GM18867 (cell line): Measurements from ENCODE around the gene ATPAF1.
"Not testable (repeated sequence)": the region's sequence is repeated elsewhere in the genome, so short reads cannot be mapped to it uniquely, and the experiment has no call there.

Experiments used
- ATAC-seq: cut with Tn5 transposase; IDR thresholded peaks from one replicate; pipeline ENCODE4 v1.9.1; 2021; ENCODE audit warnings: mild to moderate bottlenecking, moderate library complexity; ENCODE audit not compliant: unreplicated experiment

Gene ATPAF1

DNA sequence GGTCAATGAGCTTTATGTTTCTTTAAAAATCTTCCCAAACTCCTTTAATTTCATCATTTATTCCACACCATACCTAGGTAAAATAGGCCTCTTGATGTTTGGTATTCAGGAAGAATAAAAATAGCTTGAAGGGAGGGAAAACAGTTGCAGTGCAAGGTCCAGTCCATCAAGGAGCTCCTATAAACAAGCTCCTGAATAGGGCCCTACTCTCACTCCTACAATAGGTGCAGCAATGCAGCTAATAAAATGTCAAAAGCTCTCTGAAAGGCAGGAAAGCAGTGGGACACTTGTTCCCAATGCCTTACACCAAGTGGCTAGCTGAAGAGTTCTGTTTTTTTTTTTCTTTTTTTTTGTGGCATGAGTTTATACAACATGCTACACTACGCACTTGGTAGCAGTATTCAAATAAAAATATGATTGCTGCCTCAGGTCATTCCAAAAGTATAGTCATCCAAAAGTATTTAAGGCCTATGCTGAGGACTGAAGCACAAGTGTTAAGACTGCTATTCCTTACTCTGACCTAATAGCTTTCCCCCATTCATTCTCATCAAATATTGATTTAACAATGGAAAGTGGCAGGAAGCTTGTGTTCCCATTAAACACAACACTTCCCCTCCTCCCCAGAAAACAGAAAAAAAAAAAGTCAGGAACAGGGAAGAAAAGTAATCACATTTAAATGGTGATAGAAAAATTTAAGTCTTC, 13.3 kb upstream of the ATPAF1 start:
- ATAC-seq, result no peak

DNA sequence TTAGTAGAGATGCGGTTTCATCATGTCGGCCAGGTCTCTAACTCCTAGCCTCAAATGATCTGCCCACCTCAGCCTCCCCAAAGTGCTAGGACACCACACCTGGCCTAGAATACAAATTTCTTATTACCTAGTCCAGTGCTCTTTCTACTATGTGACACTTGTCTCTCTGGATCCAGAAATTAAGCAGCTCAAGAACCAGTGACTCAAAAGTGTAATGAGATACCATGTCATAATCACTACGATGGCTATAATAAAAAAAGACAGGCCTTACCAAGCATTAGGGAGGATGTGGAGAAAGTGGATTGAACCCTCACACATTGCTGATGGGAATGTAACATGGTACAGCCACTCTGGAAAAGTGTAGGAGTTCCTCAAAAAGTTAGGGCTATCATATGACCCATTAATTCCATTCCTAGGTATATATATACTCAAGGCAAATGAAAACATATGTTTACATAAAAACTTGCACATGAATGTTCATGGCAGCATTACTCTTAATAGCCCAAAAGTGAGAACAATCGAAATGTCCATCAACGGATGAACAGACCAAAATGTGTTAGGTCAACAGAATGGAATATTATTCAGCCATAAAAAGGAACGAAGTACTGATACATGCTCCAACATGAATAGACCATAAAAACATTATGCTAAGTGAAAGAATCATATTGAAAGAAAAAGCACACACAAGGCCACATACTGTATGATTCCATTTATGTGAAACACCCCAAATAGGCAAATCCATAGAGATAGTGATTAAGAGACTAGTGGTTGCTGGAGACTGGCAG, 11.8 kb upstream of the ATPAF1 start:
- no peak for ATAC-seq

DNA sequence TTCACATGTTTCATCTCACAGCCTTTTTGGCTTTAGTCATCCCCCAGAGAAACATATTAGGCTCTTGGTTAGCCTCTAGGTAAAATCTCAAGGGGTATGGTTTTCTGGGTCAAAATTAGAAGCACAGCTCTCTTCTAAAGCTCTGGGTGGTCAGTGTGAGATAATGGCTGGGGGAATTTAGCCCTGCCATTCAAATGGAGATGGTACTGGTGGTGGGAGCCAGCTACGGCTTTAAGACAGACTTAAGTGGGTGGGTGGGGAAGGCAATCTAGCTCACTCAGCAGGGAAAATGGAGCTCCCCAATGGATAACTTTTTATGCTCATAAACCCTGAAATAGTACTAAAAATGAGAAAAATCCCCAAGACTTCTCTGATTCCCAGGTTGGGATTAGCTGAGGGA, 9.2 kb upstream of the ATPAF1 start:
- no peak for ATAC-seq

DNA sequence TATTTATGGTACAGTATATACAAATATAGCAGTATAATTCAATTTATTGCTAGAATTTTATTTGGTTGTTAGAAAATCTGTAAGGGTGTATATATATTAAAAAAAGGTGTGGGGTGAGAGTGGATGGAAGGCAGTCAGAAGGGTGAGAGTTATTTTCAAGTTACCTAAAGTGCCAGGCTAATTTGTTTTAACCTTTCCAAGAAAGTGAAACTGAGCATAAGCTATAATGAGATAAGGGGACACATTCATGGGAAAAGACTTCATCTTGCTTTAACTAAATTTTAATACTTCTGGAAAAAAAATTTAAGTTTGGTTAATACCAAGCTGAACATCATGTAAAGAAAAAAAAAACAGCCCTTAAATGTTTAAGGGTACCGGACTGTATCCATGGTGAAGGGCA, 8.4 kb upstream of the ATPAF1 start:
- ATAC-seq, result no peak

DNA sequence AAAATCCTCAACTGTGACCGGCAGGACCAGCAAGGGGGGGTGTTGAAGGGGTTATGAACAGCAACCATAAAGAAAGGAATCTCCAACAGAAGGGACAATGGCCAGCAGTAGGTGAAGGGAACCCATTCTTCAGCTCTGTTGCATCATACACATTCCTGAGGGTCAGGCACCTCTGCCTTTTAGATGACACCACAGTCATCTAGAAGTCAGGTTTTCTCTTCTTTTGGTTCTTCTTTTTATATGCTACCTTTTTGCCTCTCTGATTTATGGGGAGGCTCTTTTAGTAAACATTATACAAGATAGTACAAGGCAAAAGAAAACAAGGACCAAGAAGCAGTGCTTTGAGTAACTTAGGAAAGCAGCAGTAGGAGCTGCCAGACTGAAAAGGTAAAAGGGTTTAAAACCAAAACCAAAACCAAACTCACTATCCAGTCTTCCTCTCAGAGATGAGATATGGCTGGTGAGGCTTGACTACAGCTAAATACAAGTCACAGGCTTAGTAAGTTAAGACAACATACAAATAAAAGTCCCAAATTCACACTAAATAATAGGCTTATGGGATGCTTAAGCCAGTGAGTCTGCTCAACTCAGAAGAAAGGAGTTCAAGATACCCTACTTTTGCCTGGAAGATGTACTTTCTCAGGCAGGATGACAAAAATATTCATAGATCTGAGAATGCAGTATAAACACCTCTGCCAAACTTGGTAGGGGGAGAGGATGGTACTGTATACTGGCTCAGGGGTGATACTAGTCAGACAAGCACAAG, 7.6 kb upstream of the ATPAF1 start:
- peak; percentile 80 for ATAC-seq

DNA sequence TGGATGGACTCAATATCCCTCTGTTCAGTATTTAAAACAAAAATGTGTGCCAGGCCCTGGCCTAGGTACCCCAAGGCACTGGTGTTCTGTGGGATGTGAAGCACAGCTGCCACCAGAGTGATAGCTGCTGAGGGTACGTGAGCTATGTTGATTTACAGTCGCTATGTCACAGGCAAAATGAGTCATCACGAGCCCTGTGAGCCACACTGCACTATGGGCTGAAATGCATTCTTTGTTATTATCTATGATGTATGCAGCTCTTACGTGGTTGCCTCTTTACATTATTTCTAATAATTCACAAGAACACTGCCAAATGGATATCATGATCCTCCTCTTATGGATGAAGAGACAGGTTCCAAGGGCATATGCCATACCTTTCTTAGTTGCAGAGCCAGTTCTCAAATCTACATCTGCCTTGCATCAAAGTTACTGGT, 5.6 kb upstream of the ATPAF1 start:
- ATAC-seq, result no peak

DNA sequence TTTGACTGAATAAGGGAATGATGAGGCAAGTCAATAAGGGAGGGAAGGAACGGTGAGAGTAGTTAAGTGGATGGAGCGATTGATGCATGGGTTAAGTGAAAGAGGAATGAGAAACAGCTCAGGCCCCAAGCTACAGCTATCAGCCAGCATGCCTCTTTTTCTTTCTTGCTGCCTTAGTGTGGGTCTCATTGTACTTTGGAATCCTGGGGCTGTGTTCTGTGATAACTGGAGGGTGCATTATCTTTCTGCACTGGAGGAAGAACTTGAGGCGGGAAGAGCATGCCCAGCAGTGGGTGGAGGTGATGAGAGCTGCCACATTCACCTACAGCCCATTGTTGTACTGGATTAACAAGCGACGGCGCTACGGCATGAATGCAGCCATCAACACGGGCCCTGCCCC, 4.5 kb upstream of the ATPAF1 start:
- no peak for ATAC-seq

DNA sequence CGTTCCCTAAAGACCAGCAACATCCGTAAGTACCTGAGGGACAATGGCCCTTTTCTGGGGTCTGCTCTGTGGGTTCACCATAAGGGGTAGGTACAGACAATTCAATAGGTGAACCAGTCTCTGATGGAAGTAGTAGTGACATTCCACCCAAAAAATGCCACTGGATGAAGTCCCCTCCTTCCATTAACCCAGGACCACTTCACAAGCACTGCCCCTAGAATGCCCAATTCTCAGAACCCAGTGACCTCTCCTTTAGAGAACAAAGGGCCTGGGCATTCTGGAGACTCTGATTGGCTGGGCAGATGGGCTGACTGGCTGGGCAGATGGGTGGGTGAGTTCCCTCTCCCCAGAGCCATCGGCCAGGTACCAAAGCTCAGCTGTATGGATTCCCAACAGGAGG, 3.4 kb upstream of the ATPAF1 start, which contains the start of gene TEX38:
Gene TEX38 (plus strand): TSS at position 301 of the 400 bp plus-strand sequence. CDS start 81 bp downstream, at position 382.
- ATAC-seq, result no peak

DNA sequence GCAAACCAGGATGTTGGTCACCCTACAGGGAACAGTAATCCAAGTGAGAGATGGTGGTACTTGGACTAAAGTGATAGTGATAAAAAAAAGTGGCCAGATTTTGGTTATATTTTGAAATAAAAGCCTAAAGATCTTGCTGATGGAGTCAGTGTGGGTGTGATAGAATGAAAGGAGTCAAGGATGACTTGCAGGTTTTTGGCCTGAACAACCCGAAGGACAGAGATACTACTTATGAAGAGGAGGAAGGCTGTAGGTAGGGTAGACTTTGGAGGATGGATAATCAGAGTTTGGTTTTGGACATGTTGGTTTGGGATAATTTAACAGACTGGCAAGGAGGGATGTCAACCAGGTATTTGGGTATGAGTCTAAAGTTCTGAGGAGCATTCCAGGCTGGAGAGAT, 2.0 kb upstream of the ATPAF1 start:
- no peak for ATAC-seq

DNA sequence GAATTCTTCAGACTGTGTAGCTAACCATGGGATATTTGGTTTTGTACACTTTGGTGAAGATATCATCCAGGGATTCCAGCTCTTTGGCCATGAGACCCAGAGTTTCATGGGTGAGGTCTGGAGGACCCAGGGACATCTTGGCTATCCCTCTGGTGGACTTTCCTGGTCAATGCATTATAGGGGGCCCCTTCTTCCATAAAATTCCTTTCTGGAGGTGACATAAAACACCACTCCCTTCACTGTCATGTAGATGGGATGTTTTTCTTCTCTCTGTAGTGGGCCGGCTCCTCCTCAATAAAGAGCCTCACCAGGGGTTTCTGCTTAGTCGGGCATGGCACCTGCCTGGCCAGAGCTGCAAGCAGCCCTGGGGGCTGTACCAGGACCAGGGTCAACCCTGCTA, 2.2 kb downstream of the ATPAF1 start:
- no peak for ATAC-seq

DNA sequence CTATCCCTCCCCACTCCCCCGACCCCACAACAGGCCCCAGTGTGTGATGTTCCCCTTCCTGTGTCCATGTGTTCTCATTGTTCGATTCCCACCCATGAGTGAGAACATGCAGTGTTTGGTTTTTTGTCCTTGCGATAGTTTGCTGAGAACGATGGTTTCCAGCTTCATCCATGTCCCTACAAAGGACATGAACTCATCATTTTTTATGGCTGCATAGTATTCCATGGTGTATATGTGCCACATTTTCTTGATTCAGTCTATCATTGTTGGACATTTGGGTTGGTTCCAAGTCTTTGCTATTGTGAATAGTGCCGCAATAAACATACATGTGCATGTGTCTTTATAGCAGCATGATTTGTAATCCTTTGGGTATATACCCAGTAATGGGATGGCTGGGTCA, 5.2 kb downstream of the ATPAF1 start:
- ATAC-seq, result not testable (repeated sequence)

DNA sequence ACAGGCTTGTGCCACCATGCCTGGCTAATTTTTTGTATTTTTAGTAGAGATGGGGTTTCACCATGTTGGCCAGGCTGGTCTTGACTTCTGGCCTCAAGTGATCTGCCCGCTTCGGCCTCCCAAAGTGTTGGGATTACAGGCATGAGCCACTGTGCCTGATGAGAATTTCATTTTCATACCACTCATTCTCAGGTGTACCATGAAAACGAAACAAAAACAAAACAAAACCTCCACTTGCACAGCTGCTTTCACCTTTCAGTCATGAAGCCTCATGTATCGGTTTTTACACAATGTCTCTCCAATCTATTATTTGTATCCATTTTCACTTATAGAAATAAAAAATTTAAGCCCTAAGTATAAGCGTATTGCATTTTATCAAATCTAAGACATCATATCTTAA, 8.0 kb downstream of the ATPAF1 start:
- ATAC-seq, result peak; percentile 87

DNA sequence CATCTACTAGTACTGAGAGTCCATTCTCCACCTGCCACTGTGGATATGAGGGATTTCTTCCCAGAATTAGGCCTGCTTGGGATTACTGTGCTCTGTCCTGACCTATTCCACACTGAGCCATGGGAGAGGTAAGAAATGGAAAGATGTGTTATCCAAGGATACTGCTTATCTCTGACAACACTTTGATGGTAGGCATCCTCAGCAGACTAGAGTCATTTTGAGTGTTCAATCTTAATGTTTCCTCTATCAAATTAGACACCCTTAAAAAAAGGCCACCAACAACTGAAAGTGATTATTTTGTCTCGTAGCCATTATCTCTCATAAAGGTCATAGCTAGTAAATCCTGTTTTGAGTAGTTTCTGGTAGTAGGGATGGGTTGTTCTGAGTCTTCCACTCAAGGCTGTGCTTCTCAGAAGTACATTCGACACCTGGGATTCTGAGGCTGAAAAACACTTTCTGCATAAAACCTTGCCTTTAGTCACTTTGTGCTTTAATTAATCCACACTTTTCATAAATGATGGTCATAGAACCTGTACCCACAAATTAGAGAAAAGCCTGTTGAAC, 8.8 kb downstream of the ATPAF1 start:
- ATAC-seq, result no peak

DNA sequence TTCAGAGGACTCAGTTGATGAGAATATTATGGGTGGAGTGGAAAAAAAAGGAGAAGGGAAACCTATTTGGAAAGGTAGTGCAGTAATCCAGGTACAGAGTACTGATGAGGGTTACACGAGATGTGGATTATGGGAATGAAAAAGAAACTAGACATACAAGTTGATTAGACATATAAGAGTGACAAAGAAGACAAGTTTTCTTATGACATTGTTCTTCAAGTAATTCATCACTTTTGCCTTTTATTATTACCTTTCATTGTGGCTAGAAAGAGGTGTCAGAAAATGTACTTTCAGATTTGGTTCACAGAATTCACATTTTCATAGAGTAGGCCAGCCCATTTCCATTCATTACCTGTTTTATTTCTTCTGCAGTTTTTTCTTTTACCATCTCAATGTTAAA, 10.4 kb downstream of the ATPAF1 start:
- no peak for ATAC-seq

DNA sequence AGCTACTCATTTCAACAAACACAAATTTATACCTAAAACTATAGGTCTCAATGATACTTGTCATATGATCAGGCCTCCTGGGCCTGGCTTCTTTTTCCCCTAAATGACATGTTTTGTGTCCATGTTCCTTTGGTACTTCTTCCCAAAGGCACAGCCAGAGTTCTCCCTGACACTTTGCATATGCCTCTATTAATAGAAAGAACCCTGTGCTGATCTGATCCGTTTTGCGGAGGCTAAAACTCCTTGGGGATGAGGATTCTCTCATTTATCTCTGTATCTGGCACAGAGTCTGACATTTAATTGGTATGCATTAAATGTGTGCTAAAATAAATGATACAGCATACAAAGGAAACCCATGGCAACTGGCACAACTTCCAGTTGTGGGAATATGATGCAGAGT, 11.5 kb downstream of the ATPAF1 start:
- no peak for ATAC-seq

DNA sequence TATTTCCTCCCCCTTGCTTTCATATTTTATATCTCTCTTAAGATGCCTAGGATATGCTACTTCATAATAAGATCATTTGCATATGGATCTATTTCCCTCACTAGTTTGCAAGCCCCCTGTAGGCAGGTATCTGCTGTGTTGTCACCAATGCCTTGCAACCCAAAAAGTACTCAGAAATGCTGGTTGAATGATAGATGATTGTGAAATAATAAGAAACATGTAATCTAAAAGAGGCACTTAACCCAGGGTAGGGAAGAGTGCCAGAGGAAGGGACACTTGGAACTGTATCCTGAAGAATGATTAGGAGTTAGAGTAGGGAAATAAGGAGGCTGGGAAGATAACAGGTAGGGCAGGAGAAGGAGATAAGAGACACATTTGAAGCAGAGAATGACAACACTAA, 12.3 kb downstream of the ATPAF1 start:
- ATAC-seq, result no peak

DNA sequence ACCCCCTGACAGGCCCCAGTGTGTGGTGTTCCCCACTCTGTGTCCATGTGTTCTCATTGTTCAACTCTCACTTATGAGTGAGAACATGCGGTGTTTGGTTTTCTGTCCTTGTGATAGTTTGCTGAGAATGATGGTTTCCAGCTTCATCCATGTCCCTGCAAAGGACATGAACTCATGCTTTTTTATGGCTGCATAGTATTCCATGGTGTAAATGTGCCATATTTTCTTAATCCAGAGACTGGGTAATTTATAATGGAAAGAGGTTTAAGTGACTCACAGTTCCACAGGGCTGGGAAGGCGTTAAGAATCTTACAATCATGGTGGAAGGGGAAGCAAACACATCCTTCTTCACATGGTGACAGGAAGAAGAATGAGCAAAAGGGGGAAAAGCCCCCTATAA, 13.5 kb downstream of the ATPAF1 start:
- ATAC-seq, result not testable (repeated sequence)

DNA sequence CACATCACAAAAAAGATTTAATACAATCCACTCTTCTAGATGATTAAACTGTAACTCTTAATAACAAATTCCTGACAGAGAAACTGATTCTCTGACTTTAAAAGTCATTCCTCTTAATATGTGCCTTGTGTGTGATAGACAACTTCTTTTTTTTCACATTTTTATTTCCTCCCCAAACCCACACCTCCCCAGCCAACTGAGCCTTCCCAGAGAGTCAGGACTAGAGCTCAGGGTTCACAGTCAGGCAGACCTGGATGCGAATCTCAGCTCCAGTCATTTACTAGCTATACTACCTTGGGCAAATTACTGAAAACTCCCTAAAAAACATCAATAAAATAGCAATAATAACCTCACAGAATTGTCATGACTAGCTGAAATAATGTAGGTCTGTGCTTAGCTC, 14.2 kb downstream of the ATPAF1 start:
- no peak for ATAC-seq

DNA sequence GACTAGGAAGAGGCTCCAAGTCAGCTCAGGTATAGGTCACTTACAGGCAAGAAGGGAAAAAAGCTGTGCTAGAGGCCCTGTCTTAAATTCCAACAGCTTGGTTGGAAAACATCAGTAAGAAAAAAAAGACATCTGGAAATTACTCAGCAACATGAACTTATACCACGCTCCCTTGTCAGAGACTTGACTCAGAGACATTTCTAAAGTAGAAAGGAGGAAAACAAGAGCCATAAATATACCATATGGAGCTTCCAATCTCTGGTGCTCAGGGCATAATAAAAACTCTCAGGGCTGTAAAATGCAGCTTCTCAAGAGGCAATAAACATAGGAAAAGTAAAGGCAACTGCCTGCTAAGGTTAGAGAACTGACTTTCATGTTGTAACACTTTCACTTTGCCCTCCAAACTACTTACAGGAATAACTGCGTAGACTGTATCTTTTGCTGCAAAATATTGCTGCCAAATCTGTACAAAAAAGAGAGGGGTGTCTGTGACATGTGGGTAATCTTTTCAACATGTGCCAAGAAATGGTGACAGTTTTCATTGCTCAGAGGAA, 14.7 kb downstream of the ATPAF1 start:
- ATAC-seq, result no peak

DNA sequence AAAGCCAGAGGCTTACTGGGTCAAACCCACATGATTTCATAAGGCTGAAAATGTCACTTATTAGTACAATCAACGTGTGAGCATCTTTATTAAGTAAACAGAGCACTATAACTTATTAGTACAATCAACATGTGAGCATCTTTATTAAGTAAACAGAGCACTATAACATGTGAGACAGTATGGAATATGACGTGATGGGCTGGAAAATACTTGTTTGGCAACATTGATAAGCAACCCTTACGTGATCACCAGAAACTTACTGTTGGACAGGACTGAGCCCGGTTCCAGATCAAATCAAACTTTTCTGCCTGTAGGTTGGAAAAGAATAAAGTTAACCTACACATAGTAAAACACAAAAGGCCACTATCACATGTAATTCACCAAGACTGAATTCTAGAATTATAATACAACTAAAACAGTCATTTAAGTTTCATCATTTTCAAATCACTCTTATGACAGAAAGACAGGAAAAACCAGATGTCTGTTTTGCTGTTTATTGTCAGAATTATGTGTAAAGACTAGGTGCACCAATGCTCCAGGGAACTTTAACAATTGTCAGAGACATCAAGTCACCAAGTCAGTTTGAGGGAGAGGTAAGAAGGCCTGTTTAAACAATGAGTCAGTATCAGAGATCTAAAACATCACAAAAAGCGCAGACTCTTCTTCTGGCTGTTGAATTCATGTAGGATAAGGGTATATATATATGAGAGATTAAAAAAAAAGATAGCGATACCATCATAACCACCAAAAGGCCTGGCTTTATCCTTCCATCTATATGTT, 15.7 kb downstream of the ATPAF1 start:
- no peak for ATAC-seq
